ENCODE data around the gene CTDSPL.

- TF ChIP-seq, protein P1, sequence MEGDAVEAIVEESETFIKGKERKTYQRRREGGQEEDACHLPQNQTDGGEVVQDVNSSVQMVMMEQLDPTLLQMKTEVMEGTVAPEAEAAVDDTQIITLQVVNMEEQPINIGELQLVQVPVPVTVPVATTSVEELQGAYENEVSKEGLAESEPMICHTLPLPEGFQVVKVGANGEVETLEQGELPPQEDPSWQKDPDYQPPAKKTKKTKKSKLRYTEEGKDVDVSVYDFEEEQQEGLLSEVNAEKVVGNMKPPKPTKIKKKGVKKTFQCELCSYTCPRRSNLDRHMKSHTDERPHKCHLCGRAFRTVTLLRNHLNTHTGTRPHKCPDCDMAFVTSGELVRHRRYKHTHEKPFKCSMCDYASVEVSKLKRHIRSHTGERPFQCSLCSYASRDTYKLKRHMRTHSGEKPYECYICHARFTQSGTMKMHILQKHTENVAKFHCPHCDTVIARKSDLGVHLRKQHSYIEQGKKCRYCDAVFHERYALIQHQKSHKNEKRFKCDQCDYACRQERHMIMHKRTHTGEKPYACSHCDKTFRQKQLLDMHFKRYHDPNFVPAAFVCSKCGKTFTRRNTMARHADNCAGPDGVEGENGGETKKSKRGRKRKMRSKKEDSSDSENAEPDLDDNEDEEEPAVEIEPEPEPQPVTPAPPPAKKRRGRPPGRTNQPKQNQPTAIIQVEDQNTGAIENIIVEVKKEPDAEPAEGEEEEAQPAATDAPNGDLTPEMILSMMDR (conservative IDR thresholded peaks at IDR 0.05; ENCODE audit: low read depth, low read length): no peak
- TF ChIP-seq EZH2 (IDR thresholded peaks at IDR 0.05; ENCODE audit: borderline replicate concordance, low read depth, low read length, poor library complexity, severe bottlenecking): no peak
Measured at GRCh38 chr3:37859354-37859753, 2.3 kb upstream of the CTDSPL start.

All from A673 (cell line).